GM12873 (cell line): ENCODE data around the gene SEC23A.

Experiments used
- CTCF ChIP-seq: IDR thresholded peaks from 2 replicates; pipeline ENCODE4 v1.5.1; 2012; ENCODE audit warnings: low read depth, mild to moderate bottlenecking, moderate library complexity, low read length, control low read depth; ENCODE audit not compliant: insufficient read depth; ENCODE audit errors: missing control alignments

SEC23A gene

GRCh38 chr14:39038542-39038941 lies 64.5 kb downstream of the SEC23A start:
- no peak for TF ChIP-seq CTCF

GRCh38 chr14:39036760-39037159 lies 66.3 kb downstream of the SEC23A start:
- TF ChIP-seq CTCF: no peak

GRCh38 chr14:39035336-39035735 lies 67.7 kb downstream of the SEC23A start:
- TF ChIP-seq CTCF: no peak

DNA sequence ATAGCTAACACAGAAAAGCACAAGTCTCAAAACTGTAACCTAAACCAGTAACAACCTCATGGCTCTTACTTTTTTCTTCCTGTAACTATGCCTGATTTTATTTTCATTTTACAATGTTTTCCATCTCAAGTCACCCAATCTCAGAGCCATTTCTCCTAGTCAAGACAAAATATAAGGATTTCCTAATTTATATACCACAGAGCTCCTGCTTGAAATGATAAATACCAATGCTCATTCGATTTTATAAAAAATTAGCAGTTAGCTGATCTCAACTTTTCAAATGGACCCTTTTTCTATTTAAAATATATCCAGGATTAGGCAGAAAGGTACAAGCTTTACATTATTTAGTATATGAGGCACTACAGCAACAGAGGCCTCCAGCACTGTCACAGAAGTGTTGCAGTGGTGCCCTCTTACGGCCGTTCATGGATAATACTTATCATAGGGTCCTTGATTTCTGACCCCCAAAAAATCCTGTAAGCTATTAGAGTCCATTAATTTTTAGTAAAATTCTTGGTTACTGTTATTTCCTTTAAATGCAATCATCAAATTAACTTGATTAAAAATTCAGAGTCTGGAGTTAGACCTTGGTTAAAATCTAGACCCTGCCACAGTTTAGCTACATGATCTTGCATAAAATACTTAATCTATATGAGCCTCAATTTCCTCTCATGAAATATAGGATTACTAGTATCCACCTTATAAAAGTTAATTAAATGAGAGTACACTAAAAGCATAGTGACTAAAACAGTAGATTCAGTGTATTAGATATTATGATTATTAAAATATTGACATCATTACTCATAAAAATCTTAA lies 68.3 kb downstream of the SEC23A start:
- no peak for TF ChIP-seq CTCF

GRCh38 chr14:39033371-39033770 lies 69.7 kb downstream of the SEC23A start:
- no peak for TF ChIP-seq CTCF

DNA sequence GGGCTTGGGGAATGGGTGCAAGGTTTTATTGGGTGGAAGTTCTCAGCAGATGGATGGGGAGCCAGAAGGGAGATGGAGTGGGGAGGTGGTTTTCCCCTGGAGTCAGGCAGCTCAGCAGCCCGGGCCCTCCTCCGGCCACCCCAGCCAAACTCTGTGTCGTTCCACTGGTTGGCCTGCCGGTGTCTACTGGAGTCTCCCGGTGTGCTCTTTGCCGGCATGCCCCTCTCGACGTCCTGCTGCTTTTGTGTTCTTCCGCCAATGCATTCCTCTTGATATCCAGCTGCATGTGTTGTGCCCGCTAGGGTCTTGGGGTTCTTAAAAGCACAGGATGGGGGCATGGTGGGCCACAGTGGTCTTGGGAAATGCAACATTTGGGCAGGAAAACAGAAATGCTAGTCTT lies 72.8 kb downstream of the SEC23A start:
- TF ChIP-seq CTCF: no peak

DNA sequence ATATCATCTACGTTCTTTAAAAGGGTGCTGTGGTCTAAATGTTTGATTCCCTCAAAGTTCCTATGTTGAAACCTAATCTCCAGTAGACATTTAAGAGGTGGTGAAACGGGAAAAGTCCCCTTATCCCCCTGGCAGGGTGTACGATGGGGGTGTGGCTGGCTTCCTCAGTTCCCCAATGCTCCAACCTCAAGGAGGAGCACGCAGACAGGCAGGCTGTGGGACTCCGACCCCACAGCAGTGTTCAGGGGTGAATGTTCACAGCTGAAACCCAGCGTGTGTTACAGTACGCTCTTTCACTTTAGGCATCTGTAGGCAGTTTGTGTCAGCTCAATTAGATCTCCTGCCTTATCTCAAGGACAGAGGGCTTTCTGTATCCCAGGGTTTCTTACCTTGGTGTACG lies 73.2 kb downstream of the SEC23A start:
- TF ChIP-seq CTCF: no peak

- no peak for TF ChIP-seq CTCF
Measured at GRCh38 chr14:39028620-39029019, 74.4 kb downstream of the SEC23A start.
